NCI-H2107 treated with DMSO at 0.1 percent for 48 hours (cell line): ENCODE results near the gene ATP5PD.
A peak's percentile ranks its signal among the peaks of the same experiment; 100 is the strongest.

Source experiments
- DNase-seq: peaks from one replicate; lab custom pipeline; 2025; ENCODE audit not compliant: unreplicated experiment; lab: John Stamatoyannopoulos, UW

Gene ATP5PD

DNA sequence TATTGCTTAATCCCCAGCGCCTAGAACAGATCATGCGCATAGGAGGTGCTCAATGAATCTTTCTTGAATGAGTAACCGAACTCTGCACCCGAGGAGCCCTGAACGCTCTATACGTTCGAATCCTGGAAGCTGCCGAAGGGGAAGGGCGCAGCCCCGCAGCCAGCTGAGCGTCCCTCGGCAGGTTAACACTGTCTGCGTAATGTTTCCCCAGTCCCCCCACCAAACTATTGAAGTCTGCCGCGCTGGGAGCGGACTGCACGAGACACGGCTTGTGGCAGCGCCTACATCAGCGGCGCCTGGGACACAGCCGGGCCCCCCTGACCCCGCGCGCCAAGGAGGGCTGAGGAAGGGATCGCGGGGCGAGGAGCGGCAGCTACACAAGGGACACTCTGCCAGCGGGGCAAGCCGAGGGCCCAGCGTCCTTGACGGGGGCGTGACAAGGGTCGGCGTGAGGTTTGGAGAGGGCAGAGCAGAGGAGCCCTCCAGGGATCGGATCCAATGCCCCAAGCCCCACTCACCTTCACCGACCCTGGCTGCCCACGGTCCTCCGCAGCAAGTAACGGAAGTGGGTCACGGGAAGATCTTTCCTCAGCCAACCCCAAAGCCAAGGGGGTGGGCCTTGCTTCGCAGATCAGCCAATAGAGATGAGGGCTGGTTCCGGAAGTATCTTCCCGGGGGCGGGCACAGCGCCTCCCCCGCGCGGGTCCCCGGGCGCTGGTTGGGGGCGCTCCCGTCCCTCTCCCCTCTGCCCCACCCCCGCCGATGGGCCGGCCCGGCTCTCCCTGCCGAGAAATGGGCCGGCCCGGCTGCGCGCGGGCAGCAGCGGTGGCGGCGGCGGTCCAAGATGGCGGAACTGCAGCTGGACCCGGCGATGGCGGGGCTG lies at the start of gene ATP5PD, which contains the start of gene KCTD2:
Gene ATP5PD, minus strand, starts transcription at position 563 of the 883 bp plus-strand sequence. CDS start 4,319 bp downstream, outside the sequence.
Gene KCTD2, plus strand, starts transcription at position 819 of the 883 bp plus-strand sequence. Its CDS starts 26 bp downstream, at position 845.
- DNase-seq, result peak; percentile 57

DNA sequence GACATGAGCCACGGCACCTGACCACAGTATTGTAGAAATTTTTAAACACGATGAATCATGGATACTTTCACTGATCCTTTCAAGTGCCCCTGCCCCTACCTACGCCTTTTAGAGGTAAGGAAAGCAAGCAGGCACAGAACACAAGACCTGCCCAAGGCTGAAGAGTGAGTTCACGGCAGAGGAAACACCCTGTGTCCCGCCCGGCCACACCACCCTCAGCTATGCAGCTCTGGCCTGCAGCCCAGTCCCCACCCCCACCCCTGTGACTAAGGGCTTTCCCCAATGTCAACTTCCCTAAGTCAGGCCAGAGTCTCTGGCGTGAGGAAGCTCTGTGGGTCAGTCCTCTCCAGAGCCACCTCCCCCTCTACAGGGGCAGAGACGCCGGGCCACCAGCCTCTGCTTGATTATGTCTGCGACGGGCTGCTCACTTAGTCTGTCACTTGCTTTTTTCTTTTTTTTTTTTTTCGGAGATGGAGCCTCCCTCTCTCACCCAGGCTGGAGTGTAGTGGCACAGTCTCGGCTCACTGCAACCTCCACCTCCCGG lies 49.4 kb upstream of the ATP5PD start:
- no peak for DNase-seq

DNA sequence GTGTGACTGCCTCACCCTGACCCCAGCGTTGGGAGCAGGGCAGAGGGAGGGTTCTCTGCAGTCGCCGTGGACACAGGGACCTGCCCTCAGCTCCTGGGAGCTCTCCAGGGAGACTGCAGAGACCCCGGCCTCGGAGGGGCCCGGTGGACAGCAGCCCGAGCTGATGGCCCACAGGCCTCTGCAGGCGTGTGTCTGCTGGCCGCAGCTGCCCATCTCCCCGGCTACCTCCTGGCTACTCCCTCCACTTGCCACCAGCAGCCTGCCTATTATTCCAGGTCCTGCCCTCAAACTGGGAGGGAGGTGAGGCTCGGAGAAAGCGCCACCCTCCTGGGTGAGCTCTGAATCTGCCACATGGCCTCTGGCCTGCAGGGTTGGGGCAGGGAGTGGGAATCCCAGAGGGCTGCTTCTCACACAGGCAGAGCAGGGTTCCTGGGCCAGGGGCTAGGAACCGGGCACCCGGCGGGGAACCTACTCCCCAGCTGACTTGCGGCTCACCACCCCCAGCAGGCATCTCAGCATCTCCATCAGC lies 48.2 kb upstream of the ATP5PD start:
- no peak for DNase-seq

DNA sequence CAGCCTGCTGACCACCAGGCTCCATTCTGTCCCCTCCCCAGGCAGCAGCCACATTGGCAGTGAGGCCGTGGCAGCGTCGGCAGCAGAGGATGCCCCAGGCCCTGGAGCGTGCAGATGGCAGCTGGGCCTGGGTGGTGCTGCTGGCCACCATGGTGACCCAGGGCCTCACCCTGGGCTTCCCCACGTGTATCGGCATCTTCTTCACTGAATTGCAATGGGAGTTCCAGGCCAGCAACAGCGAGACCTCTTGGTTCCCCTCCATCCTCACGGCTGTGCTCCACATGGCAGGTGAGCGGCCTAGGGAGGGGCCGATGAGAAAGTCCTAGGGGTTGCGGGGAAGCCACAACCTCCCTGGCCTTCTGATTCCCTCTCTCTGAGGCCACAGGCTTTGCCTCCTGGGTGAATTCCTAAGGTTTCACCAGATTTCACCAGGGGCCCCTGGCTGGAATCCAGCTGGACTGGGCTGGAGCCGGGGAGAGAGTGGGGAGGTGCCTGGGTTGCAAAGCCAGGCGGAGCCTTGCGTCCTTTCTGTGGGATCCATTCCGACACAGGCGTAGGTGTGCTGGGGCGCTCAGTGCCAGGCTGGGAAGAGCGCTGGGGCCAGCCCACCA lies 46.9 kb upstream of the ATP5PD start:
- DNase-seq, result no peak

DNA sequence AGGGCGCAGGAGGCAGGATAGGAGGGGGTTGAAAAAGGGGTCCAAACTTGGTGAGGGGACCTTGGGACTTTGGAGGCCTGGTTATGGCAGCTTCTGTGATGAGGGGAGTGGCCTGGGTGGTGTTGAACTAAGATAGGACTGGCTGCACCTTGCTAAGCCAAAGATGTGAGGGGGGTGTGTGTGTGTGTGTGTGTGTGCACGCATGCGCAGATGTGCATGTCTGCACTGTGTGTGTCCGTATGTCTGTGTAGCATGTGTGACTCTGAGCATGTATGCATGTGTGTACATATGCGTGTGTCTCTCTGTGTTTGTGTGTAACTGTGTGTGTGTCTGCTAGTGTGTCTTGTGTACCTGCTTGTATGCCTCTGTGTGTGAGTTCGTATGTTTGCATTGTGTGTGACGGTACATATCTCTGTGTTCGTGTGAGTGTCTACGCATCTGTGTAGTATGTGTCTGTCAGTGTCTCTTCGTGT lies 45.1 kb upstream of the ATP5PD start:
- DNase-seq, result no peak

DNA sequence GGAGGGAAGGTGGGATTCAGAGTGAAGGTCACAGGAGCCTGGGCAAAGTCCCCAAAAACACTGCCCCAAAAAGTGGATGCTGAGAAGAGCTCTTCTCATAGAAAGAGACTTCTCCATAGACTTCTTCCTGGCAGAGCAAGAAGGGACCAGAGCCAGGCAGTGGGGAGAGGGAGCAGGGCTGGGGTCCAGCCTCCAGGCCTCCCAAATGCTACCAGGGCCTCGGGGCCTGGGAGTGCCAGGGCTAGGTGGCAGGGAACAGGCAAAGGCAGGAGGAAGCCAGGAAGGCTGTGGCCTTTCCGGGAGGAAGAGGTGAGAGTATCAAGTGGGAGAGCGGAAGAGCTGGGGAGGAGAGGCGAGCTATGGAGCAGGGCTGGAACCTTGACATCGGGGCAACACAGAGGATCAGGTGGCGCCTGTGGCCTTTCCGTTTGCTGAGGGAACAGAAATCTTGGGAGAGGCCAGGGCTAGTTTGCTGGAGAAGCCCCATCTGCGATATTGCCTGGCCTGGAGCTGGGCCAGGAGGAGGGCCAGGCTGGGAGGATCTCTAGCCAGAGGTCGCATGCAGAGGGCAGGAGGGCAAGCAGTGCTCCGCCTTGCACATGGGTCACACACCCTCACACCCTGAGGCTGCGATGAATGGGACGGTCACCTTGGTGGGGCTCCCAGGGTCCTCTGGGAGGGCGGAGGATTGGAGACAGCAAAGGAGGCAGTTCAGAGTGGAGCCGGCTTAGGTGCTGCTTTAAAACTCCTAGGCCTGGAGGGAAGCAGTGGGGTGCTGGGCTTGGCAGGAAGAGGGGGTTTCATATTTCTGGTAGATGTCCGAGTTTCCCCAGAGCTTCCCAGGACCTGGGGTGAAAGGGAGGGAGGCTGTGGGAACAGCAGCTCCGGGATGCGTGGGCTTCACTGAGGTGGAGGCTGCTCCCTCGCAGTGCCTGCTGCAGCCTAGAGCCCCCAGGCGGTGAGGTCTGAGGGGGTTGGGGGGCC lies 44.4 kb upstream of the ATP5PD start:
- DNase-seq, result no peak

DNA sequence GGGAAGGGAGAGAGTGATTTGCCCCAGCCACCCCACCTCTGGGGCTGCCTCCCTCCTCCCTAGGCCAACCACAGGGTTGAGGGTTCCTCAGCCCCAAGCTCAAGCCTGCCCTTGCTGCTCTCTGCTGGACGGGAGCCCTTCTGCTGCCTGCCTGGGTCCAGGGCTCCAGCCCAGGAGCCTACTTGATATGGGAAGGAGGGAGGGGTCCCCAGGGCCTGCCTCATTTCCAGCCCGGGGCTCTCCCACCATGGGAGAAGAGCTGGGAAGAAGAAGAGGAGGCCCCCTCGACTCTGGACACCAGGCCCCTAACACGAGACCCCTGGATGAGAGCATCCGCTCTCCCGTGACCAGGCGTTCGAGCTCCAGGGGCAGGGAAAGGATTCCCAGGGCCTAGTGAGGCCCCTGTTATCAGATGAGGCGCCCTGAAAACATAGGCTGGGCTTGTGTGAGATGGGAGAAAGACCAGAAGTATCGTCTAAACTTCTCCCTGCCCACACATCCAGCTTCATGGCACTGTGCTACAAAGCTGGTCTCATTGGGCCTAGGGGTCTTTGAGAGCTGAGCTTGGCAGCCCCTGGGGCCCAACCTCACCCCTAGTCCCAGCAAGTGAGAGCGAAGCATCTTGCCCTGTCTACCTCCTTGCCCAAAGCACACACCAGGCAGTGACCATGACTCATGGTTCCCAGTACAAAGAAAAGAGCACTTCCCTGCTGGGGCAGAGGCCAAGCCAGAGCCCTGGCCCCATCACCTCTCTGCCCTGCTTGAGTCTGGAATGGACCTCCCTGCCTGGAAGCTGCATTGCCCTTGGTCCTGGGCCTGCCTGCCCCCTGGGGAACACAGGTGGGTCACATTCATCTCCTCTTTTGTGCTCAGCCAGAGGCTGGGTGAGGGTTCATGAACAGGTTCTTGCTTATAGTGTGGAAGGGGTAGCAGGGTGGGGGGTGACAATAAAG lies 42.0 kb upstream of the ATP5PD start:
- no peak for DNase-seq

DNA sequence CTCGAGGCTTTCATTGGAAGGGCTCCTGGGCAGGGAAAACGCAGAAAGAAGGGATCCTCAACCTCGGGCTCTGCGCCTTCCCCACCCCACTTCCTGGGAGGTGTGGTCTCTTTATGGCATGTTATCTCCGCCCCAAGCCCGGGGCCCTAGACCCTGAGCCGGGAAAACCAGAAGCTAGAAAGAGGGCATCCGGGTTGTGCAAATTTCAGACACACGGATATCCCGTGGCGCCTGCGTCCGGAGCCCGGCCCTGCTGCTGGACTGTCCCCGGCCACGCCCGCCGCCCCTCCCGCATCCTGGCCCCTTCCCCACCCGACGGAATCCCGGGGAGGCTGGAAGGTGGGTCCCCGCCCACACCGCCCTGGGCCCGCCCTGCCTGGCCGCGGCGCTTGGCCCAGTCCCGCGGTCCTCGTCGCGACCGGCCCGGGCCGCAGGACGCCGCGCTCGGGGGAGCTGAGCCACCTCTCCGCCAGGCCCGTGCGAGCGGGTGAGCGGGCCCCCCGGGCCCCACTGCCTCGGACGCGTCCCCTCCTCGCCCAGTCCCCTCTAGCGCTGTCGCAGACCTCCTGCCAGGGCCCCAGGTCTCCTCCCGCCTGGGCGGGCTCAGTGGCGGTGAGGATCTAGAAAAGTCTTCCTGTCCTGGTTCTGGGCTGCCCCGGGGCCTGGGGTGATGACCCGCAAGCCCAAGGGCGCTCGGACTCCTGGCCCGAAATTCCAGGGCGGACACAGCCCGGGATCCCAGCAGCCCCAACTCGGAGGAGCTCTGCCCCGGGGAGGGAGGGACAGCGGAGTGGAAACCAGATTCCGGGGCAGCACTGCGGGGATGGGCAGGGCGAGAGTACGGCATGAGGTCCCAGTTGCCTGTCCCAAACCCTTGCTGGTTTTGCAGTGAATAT lies 41.0 kb upstream of the ATP5PD start, which contains the start of gene SLC16A5:
Gene SLC16A5, plus strand, starts transcription at position 397 of the 896 bp plus-strand sequence. CDS start 5,683 bp downstream, outside the sequence.
- no peak for DNase-seq

- DNase-seq, result no peak
Measured at GRCh38 chr17:75087182-75087557, 40.4 kb upstream of the ATP5PD start.

DNA sequence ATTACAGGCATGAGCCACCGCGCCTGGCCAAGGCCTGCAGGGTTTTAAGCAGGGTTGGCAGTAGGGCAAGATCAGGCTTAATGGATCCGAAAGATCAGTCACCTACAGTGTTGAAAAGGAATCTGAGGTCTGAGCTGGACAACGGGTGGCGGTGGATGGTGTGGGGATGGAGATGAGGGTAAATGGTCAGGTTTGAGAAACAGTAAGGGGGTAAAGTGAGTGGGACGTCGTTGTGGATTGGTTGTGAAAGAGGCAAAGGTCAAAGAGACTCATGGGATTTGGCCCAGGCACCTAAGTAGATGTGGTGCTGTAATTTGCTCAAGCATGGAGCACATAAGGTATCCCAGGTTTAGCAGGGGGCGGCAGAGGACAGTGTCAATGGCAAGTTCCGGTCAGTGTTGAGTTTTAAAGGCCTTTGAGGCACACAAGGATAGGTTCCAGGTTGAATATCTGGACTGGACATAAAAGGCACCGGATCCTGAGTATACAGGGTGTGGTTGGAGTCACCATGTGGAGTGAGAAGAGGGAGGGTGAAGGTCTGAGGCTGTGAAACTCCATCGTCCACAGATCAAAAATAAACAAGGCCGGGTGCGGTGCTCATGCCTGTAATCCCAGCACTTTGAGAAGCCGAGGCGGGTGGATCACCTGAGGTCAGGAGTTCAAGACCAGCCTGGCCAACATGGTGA lies 39.9 kb upstream of the ATP5PD start:
- DNase-seq, result no peak

GRCh38 chr17:75084039-75084660 lies 37.4 kb upstream of the ATP5PD start:
- no peak for DNase-seq

DNA sequence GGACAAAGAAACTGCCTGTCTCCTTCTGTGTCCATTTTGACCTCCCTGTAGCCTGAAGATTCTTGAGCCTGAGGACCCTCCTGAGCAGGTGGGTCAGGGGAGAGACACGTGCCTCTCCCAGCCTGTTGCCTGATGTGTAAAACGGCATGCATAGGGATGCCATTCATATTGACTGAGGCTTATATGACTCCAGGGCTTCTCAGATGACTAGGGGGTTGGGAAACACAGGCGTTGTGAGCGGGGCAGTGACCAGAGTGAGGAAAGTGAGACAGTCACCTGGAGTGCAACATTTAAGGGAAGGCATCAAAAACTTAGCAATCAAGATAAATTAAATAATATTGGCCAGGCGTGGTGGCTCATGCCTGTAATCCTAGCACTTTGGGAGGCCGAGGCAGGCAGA lies 35.9 kb upstream of the ATP5PD start:
- no peak for DNase-seq

GRCh38 chr17:75081611-75082540 lies 35.1 kb upstream of the ATP5PD start:
- DNase-seq, result no peak

DNA sequence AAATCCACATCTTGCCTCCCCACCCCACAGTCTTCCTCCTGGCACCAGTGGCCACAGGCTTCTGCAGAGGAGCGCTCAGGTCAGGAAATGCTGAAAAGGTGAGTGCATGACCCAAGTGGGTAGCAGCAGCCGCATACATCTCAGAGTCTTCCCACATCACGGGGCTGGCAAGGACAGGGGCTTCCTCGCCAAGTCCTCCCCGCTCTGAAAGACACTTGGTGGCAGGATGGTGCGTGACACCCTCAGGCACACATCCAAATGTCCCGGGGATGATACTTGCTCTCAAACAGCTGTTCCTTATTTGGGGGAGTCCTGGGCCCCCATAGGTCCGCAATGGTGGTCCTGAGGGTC lies 32.2 kb upstream of the ATP5PD start:
- no peak for DNase-seq

GRCh38 chr17:75078284-75079022 lies 31.7 kb upstream of the ATP5PD start:
- no peak for DNase-seq
